ENCODE results near the gene VDR. TPM values are rescaled to one million over a fixed set of nuclear protein-coding genes. Genes with fewer than 3 reads are reported as not detected.

The VDR gene
- total RNA-seq, 1 experiment from 2014 or later: 9.5 TPM

- Histone ChIP-seq H3K4me1 (ENCODE audit: control insufficient read depth in 1 of 2, insufficient read depth in 2 of 2, low read length in 2 of 2) (peaks cover 0 to 16% of the 10 kb centered on the region in 2 experiments; a peak in 2 of 4 replicates), H4K20me1 (ENCODE audit: insufficient read depth) (no peaks in the 10 kb centered on the region), H3K9ac (ENCODE audit: low read length) (no peak overlapping the region), H2AFZ (ENCODE audit: low read depth, low read length, poor library complexity, severe bottlenecking) (no peak overlapping the region), H3K27ac (ENCODE audit: low read depth, low read length) (no peak overlapping the region), H3K9me2 (ENCODE audit: insufficient read depth) (no peaks in the 10 kb centered on the region), H3K4me3 (replicated peaks in 1 of 2; ENCODE audit: low read depth in 1 of 2, low read length in 2 of 2) (no peak overlapping the region), H3K27me3 (ENCODE audit: insufficient read depth, low read length) (no peaks in the 10 kb centered on the region), H3K4me2 (ENCODE audit: low read length) (no peak overlapping the region), H3K36me3 (ENCODE audit: control insufficient read depth in 1 of 2, insufficient read depth in 2 of 2, low read length in 2 of 2) (no peaks in the 10 kb centered on the region), H3K9me3 (ENCODE audit: control insufficient read depth in 1 of 2, insufficient read depth in 1 of 2, low read depth in 1 of 2, low read length in 2 of 2) (no peaks in the 10 kb centered on the region), H3K79me2 (ENCODE audit: insufficient read depth, low read length) (no peaks in the 10 kb centered on the region)
- TF ChIP-seq ELF1 (IDR thresholded peaks at IDR 0.05; ENCODE audit: borderline replicate concordance, low read depth): no peak
- no peak for TF ChIP-seq EZH2 (IDR thresholded peaks at IDR 0.05)
- no peak for TF ChIP-seq POLR2A (IDR thresholded peaks at IDR 0.05; ENCODE audit: borderline replicate concordance, extremely low read depth, insufficient read depth, insufficient read length)
- no peak for TF ChIP-seq SP1 (IDR thresholded peaks at IDR 0.05; ENCODE audit: low read depth)
- no peak for TF ChIP-seq ZBTB33 (IDR thresholded peaks at IDR 0.05; ENCODE audit: extremely low read depth, insufficient replicate concordance, low read length)
- TF ChIP-seq CBX3 (IDR thresholded peaks at IDR 0.05; ENCODE audit: low read depth): no peak
- no peak for TF ChIP-seq ZFX (IDR thresholded peaks at IDR 0.05)
- intact Hi-C loops (cut with micrococcal nuclease): no loop called here
- ATAC-seq (no peak), DNase-seq (ENCODE audit: low read depth, low spot score) (no peak)
- RAD21 ChIA-PET (ENCODE audit: low non-redundant PET in 1 of 2, low total read pairs in 2 of 2, uncharacterized antibody in 2 of 2, unreplicated experiment in 2 of 2): no interaction called here
- BruUV-seq (replicated peaks): no TSS peak
- POLR2A ChIA-PET: no interaction called here
- CTCF ChIA-PET: interaction anchor here (2.1 kb wide), 1 partner anchor 10 kb away, joined by 8 read pairs; no protein-coding TSS in a partner anchor
Observed at GRCh38 chr12:47938594-47938993, 33.8 kb upstream of the VDR start.

- DNase-seq (ENCODE audit: low read depth, low spot score) (no peak), ATAC-seq (no peak)
- no peaks in the 10 kb centered on the region for H3K36me3 ChIP-seq (ENCODE audit: control insufficient read depth in 1 of 2, insufficient read depth in 2 of 2, low read length in 2 of 2)
- no peaks in the 10 kb centered on the region for H4K20me1 ChIP-seq (ENCODE audit: insufficient read depth)
- no peaks in the 10 kb centered on the region for H3K9me2 ChIP-seq (ENCODE audit: insufficient read depth)
- no peaks in the 10 kb centered on the region for H3K27me3 ChIP-seq (ENCODE audit: insufficient read depth, low read length)
- ChIA-PET RAD21 (ENCODE audit: low non-redundant PET in 1 of 2, low total read pairs in 2 of 2, uncharacterized antibody in 2 of 2, unreplicated experiment in 2 of 2) (no interaction called here), POLR2A (no interaction called here), CTCF (interaction anchor here (2.1 kb wide), 1 partner anchor 11 kb away, joined by 8 read pairs; no protein-coding TSS in a partner anchor)
- no peaks in the 10 kb centered on the region for H3K79me2 ChIP-seq (ENCODE audit: insufficient read depth, low read length)
- no peak overlapping the region for H3K9ac ChIP-seq (ENCODE audit: low read length)
- TF ChIP-seq CBX3 (IDR thresholded peaks at IDR 0.05; ENCODE audit: low read depth) (no peak), ZBTB33 (IDR thresholded peaks at IDR 0.05; ENCODE audit: extremely low read depth, insufficient replicate concordance, low read length) (no peak), SP1 (IDR thresholded peaks at IDR 0.05; ENCODE audit: low read depth) (no peak), CTCF (IDR thresholded peaks at IDR 0.05 in 2 of 3, conservative IDR thresholded peaks at IDR 0.05 in 1 of 3; ENCODE audit: borderline replicate concordance in 1 of 3, insufficient read depth in 1 of 3, low read depth in 2 of 3, low read length in 2 of 3) (no peak)
- intact Hi-C loops (cut with micrococcal nuclease): no loop called here
- H3K4me3 ChIP-seq (replicated peaks in 1 of 2; ENCODE audit: low read depth in 1 of 2, low read length in 2 of 2): no peak overlapping the region
- BruUV-seq (replicated peaks): no TSS peak
- no peak overlapping the region for H3K4me2 ChIP-seq (ENCODE audit: low read length)
- no peak overlapping the region for H2AFZ ChIP-seq (ENCODE audit: low read depth, low read length, poor library complexity, severe bottlenecking)
- peaks cover 0 to 11% of the 10 kb centered on the region in 2 experiments; a peak in 2 of 4 replicates for H3K4me1 ChIP-seq (ENCODE audit: control insufficient read depth in 1 of 2, insufficient read depth in 2 of 2, low read length in 2 of 2)
- H3K9me3 ChIP-seq (ENCODE audit: control insufficient read depth in 1 of 2, insufficient read depth in 1 of 2, low read depth in 1 of 2, low read length in 2 of 2): no peaks in the 10 kb centered on the region
- H3K27ac ChIP-seq (ENCODE audit: low read depth, low read length): no peak overlapping the region
Observed at GRCh38 chr12:47938093-47938492, 33.3 kb upstream of the VDR start.

Data from HCT116 (cell line).